ENCODE results near the gene SLC7A6OS. TPM values are rescaled to one million over a fixed set of nuclear protein-coding genes. Genes with fewer than 3 reads are reported as not detected.

Gene SLC7A6OS
- total RNA-seq, 4 donors from 2014 or later: 13.4 to 19.5 (median 14.2) TPM

DNA sequence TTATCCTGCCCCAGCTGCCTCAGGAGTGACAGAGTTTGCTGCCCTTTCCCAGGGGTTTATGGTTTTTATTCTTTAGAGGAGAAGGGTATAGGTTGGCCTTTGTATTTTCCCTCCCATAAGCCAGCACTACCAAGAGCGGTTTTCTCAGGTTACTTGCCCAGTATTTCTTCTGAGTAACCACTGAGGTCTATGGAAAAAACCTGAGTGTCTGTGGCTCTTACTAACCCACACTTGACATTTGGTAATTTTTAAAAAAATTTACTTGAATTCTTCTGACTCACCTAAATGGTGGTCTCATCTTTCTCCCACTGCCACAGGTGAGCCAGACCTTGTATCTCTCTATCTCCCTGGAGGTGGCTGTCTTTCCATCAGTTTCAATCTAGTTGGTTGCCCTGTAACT, 40.4 kb downstream of the SLC7A6OS start:
- no peak for DNase-seq (ENCODE audit: low spot score in 2 of 2)
- Histone ChIP-seq H3K4me3 (no peak overlapping the region), H3K4me1 (peaks cover 0 to 48% (median 10%) of the 10 kb centered on the region in 4 donors), H3K27ac (peak overlapping the region in 3 of 4 donors; percentile 7 to 64 (median 50)), H3K36me3 (peaks cover 0 to 18% (median 0%) of the 10 kb centered on the region in 3 donors), H3K27me3 (no peaks in the 10 kb centered on the region), H3K9me3 (no peaks in the 10 kb centered on the region)
- TF ChIP-seq CTCF (IDR thresholded peaks at IDR 0.05) (no peak), EP300 (IDR thresholded peaks at IDR 0.05) (no peak), POLR2A (IDR thresholded peaks at IDR 0.05) (no peak)
- WGBS, 2 donors: 0 to 51% methylated on average over 1 of the region's 1 CpG

- peaks cover 0 to 44% (median 12%) of the 10 kb centered on the region in 4 donors for H3K4me1 ChIP-seq
- WGBS, 2 donors: 91 to 94% methylated on average over 4 of the region's 4 CpGs
- DNase-seq (ENCODE audit: low spot score in 2 of 2): no peak
- H3K36me3 ChIP-seq: peaks cover 0 to 12% (median 0%) of the 10 kb centered on the region in 3 donors
- H3K27me3 ChIP-seq: no peaks in the 10 kb centered on the region
- H3K4me3 ChIP-seq: no peak overlapping the region
- TF ChIP-seq EP300 (IDR thresholded peaks at IDR 0.05) (no peak), CTCF (IDR thresholded peaks at IDR 0.05) (no peak), POLR2A (IDR thresholded peaks at IDR 0.05) (no peak)
- peak overlapping the region in 3 of 4 donors; percentile 7 to 64 (median 50) for H3K27ac ChIP-seq
- H3K9me3 ChIP-seq: no peaks in the 10 kb centered on the region
Observed at GRCh38 chr16:68269793-68270192, 41.0 kb downstream of the SLC7A6OS start.

GRCh38 chr16:68267612-68268405, 42.9 kb downstream of the SLC7A6OS start:
- no peak for TF ChIP-seq EP300 (IDR thresholded peaks at IDR 0.05)
- no peak for TF ChIP-seq POLR2A (IDR thresholded peaks at IDR 0.05)
- no peak for TF ChIP-seq CTCF (IDR thresholded peaks at IDR 0.05)
- Histone ChIP-seq H3K9me3 (no peaks in the 10 kb centered on the region), H3K27me3 (no peaks in the 10 kb centered on the region), H3K4me3 (peak overlapping the region in 1 of 4 donors; percentile 35), H3K36me3 (no peaks in the 10 kb centered on the region), H3K4me1 (peaks cover 0 to 47% (median 14%) of the 10 kb centered on the region in 4 donors), H3K27ac (peak overlapping the region in 2 of 4 donors; percentile 63 to 71)
- 51 to 59% methylated on average over 6 of the region's 6 CpGs for WGBS, 2 donors
- no peak for DNase-seq (ENCODE audit: low spot score in 2 of 2)

DNA sequence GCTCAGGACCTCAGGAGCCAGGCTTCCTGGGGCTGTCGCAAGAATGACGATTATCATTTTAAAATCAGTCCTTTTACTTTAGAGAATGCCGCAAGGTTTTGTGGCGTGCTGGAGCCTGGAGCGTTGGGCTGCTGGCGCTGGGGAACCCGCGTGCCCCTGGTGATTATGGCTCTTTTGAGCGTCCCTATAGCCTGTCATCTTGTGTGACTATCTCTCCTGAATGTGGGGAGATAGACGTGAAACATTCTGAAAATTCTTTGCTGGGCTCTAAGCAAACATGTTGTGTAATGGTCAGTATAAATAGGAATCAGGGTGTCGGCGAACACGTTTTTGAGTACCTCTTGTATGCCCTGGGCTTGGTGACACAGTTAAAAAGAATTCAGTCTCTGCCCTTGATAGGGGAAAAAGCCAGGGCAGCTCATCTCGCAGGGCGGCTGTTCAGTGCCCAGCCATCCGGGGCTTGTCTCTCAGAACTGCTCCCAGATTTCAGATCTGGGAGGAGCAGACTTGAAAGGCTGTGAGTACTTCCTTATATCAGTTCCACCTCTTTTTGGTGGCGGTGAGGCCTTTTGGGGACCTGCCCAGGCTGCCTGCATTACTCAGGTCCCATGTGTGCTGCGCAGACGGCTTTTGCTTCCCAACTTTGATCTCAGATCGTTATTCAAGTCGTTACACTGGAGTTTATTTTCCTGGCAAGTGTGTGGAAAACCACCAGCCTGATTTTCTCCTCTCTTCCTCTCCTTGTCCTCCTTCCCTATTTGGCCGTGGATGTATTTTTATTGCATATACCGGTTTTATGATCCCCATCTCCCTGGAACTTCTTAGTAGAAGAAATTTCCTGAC, 45.4 kb downstream of the SLC7A6OS start:
- TF ChIP-seq EP300 (IDR thresholded peaks at IDR 0.05) (peak in 1 of 2 donors; percentile 75), POLR2A (IDR thresholded peaks at IDR 0.05) (peak; percentile 13 to 52), CTCF (IDR thresholded peaks at IDR 0.05) (no peak)
- Histone ChIP-seq H3K36me3 (peaks cover 0 to 10% (median 0%) of the 10 kb centered on the region in 3 donors), H3K4me1 (peaks cover 0 to 49% (median 9%) of the 10 kb centered on the region in 4 donors), H3K4me3 (peak overlapping the region; percentile 66 to 97 (median 86)), H3K27ac (peak overlapping the region; percentile 90 to 98 (median 94)), H3K27me3 (no peaks in the 10 kb centered on the region), H3K9me3 (no peaks in the 10 kb centered on the region)
- 10 to 17% methylated on average over 23 of the region's 23 CpGs for WGBS, 2 donors
- DNase-seq (ENCODE audit: low spot score in 2 of 2): peak; percentile 57 to 73

Measured in tibial nerve (tissue), 4 donors.